ENCODE results near the gene SYVN1. TPM values are rescaled to one million over a fixed set of nuclear protein-coding genes. Genes with fewer than 3 reads are reported as not detected.

Gene SYVN1
- total and polyA plus RNA-seq, 2 donors (not counting 1 experiment from before 2014, with no cell fraction given): 187 to 282 TPM

GRCh38 chr11:65183201-65183891 is 49.0 kb upstream of the SYVN1 start:
- H3K27ac ChIP-seq (ENCODE audit: low read length in 2 of 2): no peak overlapping the region
- Mint-ChIP-seq H3K27me3 (no peaks in the 10 kb centered on the region), H3K4me3 (peak overlapping the region; percentile 91), H3K4me1 (peaks cover 24% of the 10 kb centered on the region), H3K9me3 (ENCODE audit: insufficient read depth) (no peaks in the 10 kb centered on the region), H3K27ac (peak overlapping the region; percentile 71)
- ATAC-seq (ENCODE audit: low read depth) (no peak), DNase-seq (no peak)
- ChIA-PET CTCF (interaction anchor here (0.8 to 5.8 kb wide), 4 partner anchors 42 to 146 kb away, joined by 3 to 118 read pairs (median 16); partner anchors contain the start of genes FAU, MRPL49 and TM7SF2), POLR2A (interaction anchor here (2.7 kb wide), 1 partner anchor 62 kb away, joined by 23 read pairs; the partner anchor contains the start of genes FAU and MRPL49)
- TF ChIP-seq CTCF (IDR thresholded peaks at IDR 0.05): no peak
- intact Hi-C loops (cut with micrococcal nuclease): no loop called here
- no peaks in the 10 kb centered on the region for H3K27me3 ChIP-seq (replicated peaks in 1 of 4; ENCODE audit: control extremely low read depth in 1 of 4, control insufficient read depth in 3 of 4, insufficient read depth in 4 of 4, low read length in 3 of 4)
- H3K9ac ChIP-seq (ENCODE audit: low read length): no peak overlapping the region
- no peak overlapping the region for H2AFZ ChIP-seq (ENCODE audit: insufficient read depth, low read depth, low read length, poor library complexity, severe bottlenecking)
- H3K9me3 ChIP-seq (ENCODE audit: control extremely low read depth in 1 of 3, control insufficient read depth in 2 of 3, insufficient read depth in 1 of 3, low read length in 2 of 3): no peaks in the 10 kb centered on the region
- WGBS (ENCODE audit: insufficient coverage): 94% methylated on average over 13 of the region's 19 CpGs
- no peak overlapping the region for H3K4me3 ChIP-seq (ENCODE audit: control extremely low read depth in 1 of 5, extremely low read depth in 1 of 5, insufficient read depth in 1 of 5, low read depth in 2 of 5, low read length in 4 of 5)
- peaks cover 46% of the 10 kb centered on the region for H3K79me2 ChIP-seq (ENCODE audit: control insufficient read depth, insufficient read depth, low read length)
- H4K20me1 ChIP-seq (ENCODE audit: control insufficient read depth, insufficient read depth, low read length, poor library complexity, severe bottlenecking): peaks cover 5% of the 10 kb centered on the region
- H3K36me3 ChIP-seq (replicated peaks in 1 of 2; ENCODE audit: control extremely low read depth in 1 of 2, control insufficient read depth in 1 of 2, extremely low read depth in 1 of 2, insufficient read depth in 2 of 2, low read length in 1 of 2): peaks cover 0 to 29% of the 10 kb centered on the region in 2 experiments
- peak overlapping the region; percentile 97 for H3K4me2 ChIP-seq (replicated peaks; ENCODE audit: low read depth, low read length, poor library complexity, severe bottlenecking)
- peaks cover 16 to 24% of the 10 kb centered on the region in 2 donors for H3K4me1 ChIP-seq (ENCODE audit: control insufficient read depth in 2 of 2, insufficient read depth in 2 of 2, low read length in 2 of 2)
